TTC549 (cell line): ENCODE data around the gene EVA1C.
"Not testable (repeated sequence)": the region's sequence is repeated elsewhere in the genome, so short reads cannot be mapped to it uniquely, and the experiment has no call there.

Experiments used
- FAIRE-seq: peaks from 2 replicates; lab custom pipeline; 2012; peaks lifted over from hg19 to GRCh38; lab: Jason Lieb, UNC

EVA1C gene

GRCh38 chr21:32462564-32462963 is 50.1 kb downstream of the EVA1C start:
- not testable (repeated sequence) for FAIRE-seq

DNA sequence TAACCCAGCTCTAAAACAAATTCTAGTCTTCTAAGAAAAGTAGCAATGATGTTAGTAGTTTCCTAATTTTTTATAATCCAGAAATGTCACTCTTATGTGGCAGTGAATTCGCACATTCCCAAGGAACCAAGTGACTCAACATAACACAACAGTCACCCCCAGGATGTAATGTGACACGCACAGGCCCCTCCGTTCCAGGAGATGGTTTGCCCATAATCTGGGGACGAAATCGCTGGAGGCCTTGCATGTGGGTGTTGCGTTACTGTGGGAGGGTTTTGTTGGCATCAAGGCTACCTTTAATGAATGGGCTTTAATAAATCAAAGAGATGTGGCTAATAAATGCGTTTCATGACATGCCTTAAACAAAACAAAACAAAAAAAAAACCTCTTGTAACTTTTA is 50.9 kb downstream of the EVA1C start:
- no peak for FAIRE-seq

GRCh38 chr21:32463889-32464300 is 51.4 kb downstream of the EVA1C start:
- FAIRE-seq = no peak

DNA sequence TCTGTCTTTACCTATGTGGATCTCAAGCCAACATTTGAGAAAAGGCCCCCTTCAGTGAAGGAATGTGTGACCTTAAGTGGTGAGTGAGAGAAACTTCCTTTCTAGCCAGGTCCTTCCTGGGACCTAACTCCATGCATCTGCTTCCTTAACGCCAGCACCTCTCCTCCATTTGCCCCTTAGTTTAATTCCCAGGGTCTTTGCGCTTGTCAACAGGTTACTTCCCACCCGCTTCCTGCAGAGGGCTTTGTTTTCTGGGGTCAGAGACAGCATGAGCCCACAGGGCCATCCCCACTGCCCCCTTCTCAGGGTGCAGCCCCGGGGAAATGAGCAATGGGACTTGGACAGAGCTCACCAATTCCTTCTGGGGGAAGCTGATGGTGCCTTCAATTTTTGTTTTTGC is 54.8 kb downstream of the EVA1C start:
- no peak for FAIRE-seq

GRCh38 chr21:32468681-32469111 is 56.2 kb downstream of the EVA1C start:
- no peak for FAIRE-seq

DNA sequence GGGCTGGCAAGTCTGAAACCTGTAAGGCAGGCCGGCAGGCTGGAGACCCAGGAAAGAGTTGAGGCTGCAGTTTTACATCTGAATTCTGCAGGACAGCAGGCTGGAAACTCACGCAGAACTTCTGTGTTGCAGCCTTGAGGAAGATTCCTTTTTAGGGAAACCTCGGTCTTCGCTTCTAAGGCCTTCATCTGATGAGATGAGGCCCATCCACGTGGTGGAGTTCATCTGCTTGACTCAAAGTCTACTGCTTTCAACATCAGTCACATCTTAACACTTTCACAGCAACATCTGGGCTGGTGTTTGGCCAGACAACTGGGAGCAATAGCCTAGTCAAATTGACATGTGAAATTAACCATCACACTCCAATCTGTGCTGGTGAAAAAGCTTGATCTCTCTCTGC is 57.1 kb downstream of the EVA1C start:
- no peak for FAIRE-seq

DNA sequence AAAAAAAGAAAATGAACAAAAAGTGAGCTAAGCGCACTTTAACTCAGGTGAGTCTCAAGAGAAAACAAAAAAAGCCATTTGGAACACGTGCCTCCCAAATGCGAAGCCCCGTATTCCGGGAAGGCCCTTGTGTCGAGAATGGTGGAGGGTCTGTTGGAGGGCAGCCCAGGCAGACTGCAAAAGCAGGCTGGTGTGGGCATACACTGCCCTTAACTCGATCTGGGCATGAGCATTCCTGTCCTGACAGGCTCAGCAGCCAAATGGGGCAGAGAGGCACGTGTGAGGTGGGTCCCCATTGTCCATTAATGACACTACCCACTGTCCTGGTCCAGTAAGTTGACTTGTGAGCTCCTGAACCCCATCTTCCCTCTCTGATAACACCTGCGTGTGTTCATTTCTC is 57.7 kb downstream of the EVA1C start:
- no peak for FAIRE-seq

DNA sequence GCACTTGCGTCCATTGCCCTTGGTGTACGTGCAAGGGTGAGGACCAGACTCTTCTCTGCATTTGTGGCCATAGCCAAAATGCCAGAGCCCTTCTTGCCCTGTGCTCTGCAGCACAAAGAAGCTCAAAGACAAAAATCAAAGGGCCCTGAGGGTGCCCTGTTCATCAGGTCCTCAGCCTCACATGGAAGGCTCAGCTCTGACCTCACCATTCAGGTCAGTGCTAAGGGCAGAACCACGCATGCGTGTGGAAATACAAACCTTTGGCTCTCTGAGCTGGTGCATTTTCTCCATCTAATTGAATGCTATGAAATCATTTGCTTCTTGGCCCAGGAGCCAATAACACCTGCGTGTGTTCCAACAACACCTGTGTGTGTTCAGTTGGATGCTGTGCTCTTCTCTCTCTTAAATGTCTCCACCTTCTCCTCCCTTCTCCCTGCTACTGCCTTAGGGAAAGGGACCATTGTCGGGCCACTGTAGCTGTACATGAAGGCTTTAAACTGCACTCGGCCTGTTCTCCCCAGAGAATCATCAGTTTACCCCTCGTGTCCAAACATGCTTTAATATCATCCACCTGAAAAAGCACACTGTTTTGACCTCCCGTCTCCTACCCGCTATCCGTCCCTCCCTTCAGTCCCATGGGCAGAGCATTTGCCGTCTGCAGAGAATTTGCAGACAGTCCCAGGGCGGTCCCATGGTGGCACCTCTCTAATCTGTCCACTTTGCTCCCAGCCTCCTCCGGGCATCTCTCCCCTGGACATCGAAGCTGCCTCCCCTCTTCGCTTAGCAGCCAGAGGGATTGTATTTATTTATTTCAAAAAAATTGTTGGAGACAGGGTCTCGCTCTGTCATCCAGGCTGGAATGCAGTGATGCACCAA is 60.6 kb downstream of the EVA1C start:
- no peak for FAIRE-seq

GRCh38 chr21:32474179-32475059 is 61.9 kb downstream of the EVA1C start:
- FAIRE-seq = no peak

DNA sequence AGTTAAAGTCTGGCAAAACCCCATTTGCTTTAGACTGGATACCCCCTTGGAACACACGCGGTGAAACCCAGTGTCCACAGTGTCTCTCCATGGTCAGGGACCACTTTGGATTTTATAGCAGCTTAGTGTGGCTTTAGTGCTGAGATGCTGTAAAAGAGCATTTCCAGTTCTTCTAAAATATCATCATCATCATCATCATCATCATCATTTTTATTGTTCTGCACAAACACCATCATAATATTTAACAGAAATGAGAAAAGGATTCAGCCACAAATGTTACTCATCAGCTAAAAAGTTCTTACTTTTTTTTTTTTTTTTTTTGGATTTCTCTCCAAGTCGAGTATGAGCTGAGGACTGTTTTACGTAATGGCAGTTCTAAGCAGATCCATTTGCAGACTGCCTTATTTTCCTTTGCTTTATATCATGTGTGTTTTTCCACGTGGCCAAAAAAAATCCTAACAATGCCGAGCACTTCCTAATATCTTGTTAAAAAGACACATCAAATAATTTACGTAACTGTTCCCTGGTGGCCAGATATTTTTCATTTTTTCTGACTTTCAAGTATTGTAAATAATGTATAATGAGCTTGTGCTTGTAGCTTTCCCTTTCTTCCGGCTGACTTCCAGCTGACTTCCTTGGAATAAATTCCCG is 62.8 kb downstream of the EVA1C start:
- FAIRE-seq = no peak

GRCh38 chr21:32476661-32477423 is 64.3 kb downstream of the EVA1C start:
- no peak for FAIRE-seq

DNA sequence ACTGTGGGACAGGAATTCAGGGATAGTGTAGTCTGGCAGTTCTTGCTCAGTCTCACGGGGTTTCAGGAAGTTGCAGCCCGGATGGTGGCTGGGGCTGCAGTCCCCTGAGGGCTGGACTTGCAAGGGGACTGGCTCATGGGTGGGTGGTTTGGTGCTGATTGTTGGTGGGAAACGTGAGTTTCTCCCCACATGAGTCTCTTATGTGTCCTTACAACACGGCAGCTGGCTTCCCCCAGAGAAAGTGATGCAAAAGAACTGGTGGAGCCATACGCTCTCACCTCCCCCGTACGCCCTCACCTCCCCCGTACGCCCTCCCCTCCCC is 64.9 kb downstream of the EVA1C start:
- no peak for FAIRE-seq

GRCh38 chr21:32481875-32482408 is 69.4 kb downstream of the EVA1C start:
- FAIRE-seq = no peak

DNA sequence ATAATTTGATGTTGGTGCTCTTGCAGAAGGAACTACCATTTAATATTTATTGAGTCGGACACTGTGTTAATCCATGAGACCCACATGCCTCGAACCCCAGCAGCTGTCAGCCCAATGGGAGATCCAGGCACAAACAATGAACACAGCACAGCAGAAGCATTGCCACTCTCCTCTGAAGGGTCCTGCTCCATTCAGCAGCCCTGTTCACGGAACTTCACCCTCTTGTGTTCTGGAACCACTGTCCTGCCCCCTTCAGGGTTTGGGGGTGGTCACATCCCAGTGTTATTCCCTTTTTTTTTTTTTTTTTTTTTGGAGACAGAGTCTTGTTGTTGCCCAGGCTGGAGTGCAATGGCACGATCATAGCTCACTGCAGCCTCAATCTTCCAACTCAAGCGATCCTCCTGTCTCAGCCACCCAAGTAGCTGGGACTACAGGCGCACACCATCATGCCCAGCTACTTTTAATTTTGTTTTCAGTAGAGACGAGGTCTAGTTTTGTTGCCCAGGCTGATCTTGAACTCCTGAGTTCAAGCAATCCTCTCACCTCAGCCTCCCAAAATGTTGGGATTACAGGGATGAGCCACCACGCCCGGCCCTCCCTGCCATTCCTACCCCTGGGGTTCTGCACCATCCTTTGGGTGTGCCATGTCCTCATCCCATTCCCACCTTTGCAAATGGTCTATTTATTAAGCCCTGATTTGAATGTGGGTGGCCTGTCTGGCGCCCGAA is 70.2 kb downstream of the EVA1C start:
- FAIRE-seq = no peak

DNA sequence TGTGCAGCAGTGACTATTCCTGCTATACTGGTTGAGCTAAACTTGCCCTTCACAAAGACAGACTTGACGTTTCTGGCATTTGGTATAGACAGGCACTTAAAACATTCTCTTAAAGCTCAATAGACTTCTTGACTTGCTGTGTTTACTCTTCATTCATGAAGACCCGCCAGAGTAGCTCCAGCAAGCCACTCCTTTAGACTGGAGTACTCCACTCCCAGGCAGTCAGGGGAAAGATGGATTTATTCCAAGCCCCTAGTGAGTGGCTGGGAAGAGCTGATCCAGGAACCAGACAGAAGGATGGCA is 70.7 kb downstream of the EVA1C start:
- FAIRE-seq = no peak

DNA sequence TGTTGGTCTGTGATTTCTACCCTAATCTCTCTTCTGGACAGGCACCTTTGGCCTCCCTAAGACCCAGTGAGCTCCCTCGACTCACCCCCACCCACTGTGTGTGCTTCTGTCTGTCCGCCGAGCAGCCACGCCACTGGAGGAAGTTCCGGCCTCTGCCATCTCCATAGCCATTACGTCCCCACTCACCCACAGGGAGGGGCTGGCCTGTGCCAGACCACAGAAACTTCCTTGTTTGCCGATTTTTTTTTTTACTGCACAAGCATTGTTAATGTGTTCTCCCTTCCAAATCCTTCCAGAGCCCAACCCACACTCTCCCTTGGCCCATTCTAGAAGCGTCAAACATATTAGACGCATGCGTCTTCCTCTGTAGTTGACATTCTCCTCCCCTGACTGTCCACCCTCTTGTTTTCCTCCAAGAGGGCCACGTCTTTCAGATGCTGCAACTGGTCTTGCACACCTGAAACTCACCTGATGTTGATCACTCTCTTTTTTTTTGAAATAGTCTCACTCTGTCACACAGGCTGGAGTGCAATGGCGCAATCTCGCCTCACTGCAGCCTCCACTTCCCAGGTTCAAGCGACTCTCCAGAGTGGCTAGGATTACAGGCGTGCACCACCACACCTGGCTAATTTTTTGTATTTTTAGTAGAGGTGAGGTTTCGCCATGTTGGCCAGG is 72.3 kb downstream of the EVA1C start:
- no peak for FAIRE-seq

DNA sequence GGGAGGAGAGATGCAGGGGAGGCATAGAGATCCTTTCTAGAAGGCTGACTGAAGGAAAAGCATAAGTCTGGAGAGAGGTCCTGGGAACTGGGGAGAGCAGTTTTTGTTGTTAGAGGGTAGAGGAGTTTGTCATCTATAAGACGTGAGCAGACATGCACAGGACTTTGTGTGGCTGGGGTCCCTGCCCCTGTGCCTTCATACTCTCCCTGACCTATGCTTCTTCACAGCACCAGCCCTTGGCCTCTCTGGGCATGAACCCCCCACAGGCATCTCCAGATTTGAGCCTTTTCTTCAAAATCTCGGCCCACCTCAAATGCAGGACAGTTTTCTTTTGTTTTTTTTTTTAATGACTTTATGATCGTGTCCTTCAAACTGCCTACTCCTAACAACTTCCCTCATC is 79.9 kb downstream of the EVA1C start:
- FAIRE-seq = no peak

DNA sequence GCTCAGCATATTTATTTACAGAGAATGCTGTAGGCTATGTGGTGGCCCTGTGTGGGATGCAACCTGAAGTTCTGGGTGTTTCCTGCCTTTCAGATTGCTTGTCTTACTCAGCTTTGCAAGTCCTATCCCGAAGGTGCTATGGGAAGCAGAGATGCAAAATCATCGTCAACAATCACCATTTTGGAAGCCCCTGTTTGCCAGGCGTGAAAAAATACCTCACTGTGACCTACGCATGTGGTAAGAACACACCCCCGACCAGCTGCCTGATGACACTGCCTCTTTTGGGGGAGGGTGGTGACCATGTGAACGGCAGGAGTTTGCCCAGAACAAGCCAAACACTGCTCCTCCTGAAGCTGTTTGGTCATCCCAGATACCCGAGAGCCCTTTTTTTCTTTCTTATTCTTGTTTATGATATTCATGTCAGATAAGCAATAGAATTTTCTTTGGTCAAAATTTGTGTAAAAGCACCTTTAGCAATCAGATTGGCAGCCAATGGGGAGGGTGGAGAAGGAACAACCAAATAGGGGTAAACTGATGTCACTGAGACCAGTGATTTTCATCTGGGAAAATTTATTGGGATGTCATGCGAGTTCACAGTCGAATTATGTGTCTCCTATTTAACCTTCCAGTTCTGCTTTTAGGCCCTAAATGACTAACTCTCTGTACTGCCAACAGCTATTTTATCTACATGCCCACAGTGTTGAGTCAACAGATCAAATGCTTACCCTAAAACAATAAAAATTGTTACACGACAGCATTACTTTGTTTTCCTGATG is 82.6 kb downstream of the EVA1C start:
- FAIRE-seq = no peak

GRCh38 chr21:32496568-32496967 is 84.1 kb downstream of the EVA1C start:
- FAIRE-seq = no peak
